HFFc6 (cell line): Measurements from ENCODE around the gene SGIP1. TPM values are rescaled to one million over a fixed set of nuclear protein-coding genes. Genes with fewer than 3 reads are reported as not detected.

Source experiments
- DNase-seq: peaks from one replicate; pipeline ENCODE4 v3.0.0-alpha.2; 2018
- H3K27ac Mint-ChIP-seq: 2 replicates; pipeline ENCODE4 v1.8.0; 2020; ENCODE audit warnings: mild to moderate bottlenecking, mixed read lengths
- H3K27me3 Mint-ChIP-seq: 2 replicates; pipeline ENCODE4 v1.8.0; 2021; ENCODE audit warnings: mild to moderate bottlenecking, moderate library complexity, mixed read lengths; ENCODE audit not compliant: insufficient read depth
- H3K36me3 Mint-ChIP-seq: 2 replicates; pipeline ENCODE4 v1.8.0; 2021; ENCODE audit warnings: low read depth, mixed read lengths
- H3K4me1 Mint-ChIP-seq: 2 replicates; pipeline ENCODE4 v1.8.0; 2020; ENCODE audit warnings: low read depth, mixed read lengths
- H3K4me3 Mint-ChIP-seq: 2 replicates; pipeline ENCODE4 v1.8.0; 2020; ENCODE audit warnings: mild to moderate bottlenecking, moderate library complexity, mixed read lengths
- H3K9me3 Mint-ChIP-seq: 2 replicates; pipeline ENCODE4 v1.8.0; 2020; ENCODE audit warnings: mild to moderate bottlenecking, mixed read lengths
- total RNA-seq, 6 experiments: library from RNA; stranded (reverse); fragmentation: NEBNext Ultra II Directional; extraction: Animal tissue kit (Norgen Biotek cat#: 25700); gene quantifications; 2 replicates in 1 of 6; 3 replicates in 5 of 6; pipeline ENCODE4 v1.2.3, GENCODE V29; 2021
- TF ChIP-seq, protein P1 (sequence below): fragments of 200-600 bp; sonication (generic); IDR thresholded peaks from 2 replicates; pipeline ENCODE4 v1.5.0; 2021; ENCODE audit warnings: antibody characterized with exemption, mild to moderate bottlenecking

SGIP1 gene
- total RNA-seq, 6 experiments from 2014 or later: 53.3 to 72.0 (median 57.9) TPM

DNA sequence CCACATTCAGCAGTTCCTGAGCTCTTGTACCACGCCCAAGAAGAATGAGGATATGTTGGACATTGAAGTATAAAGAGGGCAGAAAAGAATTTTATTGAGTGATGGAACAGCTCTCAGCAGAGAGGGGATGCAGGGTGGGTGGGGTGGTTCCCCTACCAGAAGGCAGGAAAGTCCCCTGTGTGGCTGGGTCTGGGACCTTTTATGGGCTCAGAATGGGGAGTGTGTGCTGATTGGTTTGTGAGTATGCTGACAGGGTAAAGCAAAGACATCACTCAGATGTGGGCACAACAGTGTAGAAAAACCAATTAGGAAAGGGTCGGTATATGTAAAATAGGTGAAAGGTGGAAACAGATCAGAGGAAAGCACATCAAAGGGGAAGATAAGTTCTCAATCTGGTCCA is 62.2 kb downstream of the SGIP1 start:
- TF ChIP-seq, protein P1, sequence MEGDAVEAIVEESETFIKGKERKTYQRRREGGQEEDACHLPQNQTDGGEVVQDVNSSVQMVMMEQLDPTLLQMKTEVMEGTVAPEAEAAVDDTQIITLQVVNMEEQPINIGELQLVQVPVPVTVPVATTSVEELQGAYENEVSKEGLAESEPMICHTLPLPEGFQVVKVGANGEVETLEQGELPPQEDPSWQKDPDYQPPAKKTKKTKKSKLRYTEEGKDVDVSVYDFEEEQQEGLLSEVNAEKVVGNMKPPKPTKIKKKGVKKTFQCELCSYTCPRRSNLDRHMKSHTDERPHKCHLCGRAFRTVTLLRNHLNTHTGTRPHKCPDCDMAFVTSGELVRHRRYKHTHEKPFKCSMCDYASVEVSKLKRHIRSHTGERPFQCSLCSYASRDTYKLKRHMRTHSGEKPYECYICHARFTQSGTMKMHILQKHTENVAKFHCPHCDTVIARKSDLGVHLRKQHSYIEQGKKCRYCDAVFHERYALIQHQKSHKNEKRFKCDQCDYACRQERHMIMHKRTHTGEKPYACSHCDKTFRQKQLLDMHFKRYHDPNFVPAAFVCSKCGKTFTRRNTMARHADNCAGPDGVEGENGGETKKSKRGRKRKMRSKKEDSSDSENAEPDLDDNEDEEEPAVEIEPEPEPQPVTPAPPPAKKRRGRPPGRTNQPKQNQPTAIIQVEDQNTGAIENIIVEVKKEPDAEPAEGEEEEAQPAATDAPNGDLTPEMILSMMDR: no peak
- no peak for DNase-seq
- peaks cover 9% of the 10 kb centered on the region; the same call in 1 of the 2 replicates for H3K9me3 Mint-ChIP-seq
- H3K27me3 Mint-ChIP-seq: no peaks in the 10 kb centered on the region; the same call in 1 of the 2 replicates
- H3K27ac Mint-ChIP-seq: no peak overlapping the region
- peaks cover 48% of the 10 kb centered on the region for H3K4me1 Mint-ChIP-seq
- peaks cover 68% of the 10 kb centered on the region for H3K36me3 Mint-ChIP-seq
- H3K4me3 Mint-ChIP-seq: no peak overlapping the region

DNA sequence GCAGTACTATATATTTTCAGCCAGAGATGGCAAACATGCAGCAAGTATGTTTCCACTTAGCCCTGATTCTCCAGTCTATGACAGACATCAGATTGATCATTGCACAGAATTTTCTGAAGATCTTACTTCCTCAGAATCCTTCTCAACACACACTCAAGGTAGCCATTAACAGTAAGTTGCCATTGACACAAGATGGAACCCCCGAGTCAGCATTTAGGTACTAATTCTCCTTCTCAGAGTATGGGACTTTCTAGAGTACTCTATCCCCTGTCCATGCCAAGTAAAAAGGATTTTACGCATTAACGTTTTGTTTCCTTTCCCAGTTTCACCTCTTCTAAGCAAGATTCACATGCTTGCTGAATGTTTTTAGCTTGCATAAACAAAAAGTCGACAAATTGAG is 63.5 kb downstream of the SGIP1 start:
- Mint-ChIP-seq H3K36me3 (peaks cover 65% of the 10 kb centered on the region), H3K4me3 (no peak overlapping the region), H3K4me1 (peaks cover 56% of the 10 kb centered on the region), H3K27ac (peak overlapping the region; percentile 86; the same call in 1 of the 2 replicates), H3K9me3 (peaks cover 9% of the 10 kb centered on the region; the same call in 1 of the 2 replicates), H3K27me3 (no peaks in the 10 kb centered on the region)
- TF ChIP-seq, protein P1: no peak
- no peak for DNase-seq

DNA sequence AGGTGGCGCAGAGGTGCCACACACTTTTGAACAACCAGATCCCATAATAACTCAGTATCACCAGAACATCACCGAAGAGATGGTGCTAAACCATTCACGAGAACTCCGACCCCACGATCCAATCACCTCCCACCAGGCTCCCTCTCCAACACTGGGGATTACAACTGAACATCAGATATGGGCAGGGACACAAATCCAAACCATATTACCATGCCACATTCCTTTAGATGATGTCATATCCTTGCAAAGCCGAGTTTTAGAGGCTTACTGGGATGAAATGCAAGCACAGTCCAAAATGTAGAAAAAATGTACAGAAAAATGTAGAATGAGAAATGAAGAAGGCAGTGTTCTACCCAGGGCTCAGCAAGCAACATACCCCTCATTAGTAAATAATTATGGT is 64.7 kb downstream of the SGIP1 start:
- no peaks in the 10 kb centered on the region for H3K27me3 Mint-ChIP-seq

DNA sequence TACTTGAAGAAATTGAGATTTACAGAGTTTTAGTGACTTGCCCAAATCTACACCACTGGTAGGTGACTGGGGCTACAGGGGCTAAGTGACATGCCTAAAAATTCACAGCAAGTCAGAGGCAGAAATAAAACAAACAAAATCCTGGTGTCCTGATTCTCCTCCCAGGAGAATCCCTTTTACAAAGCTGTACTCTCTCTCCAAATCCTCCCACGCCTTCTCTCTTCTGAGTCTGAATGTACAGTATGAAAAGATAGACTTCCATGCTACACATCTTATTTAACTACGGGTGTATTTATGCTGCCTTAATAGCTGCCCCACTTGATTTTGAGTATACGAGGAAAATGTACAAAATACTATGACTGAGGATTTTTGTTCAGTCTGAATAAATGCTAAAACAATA is 65.4 kb downstream of the SGIP1 start:
- Mint-ChIP-seq H3K4me3 (peak overlapping the region; percentile 29), H3K9me3 (peaks cover 9% of the 10 kb centered on the region; the same call in 1 of the 2 replicates), H3K4me1 (peaks cover 61% of the 10 kb centered on the region), H3K27me3 (no peaks in the 10 kb centered on the region), H3K36me3 (peaks cover 67% of the 10 kb centered on the region), H3K27ac (peak overlapping the region; percentile 86)
- DNase-seq: no peak
- TF ChIP-seq, protein P1: no peak

More for the DNA sequence above, 64.7 kb downstream of the SGIP1 start:
- Mint-ChIP-seq H3K9me3 (peaks cover 9% of the 10 kb centered on the region; the same call in 1 of the 2 replicates), H3K4me3 (peak overlapping the region; percentile 46), H3K4me1 (peaks cover 56% of the 10 kb centered on the region), H3K27ac (peak overlapping the region; percentile 86), H3K36me3 (peaks cover 63% of the 10 kb centered on the region)
- TF ChIP-seq, protein P1: no peak
- peak; percentile 73 for DNase-seq

DNA sequence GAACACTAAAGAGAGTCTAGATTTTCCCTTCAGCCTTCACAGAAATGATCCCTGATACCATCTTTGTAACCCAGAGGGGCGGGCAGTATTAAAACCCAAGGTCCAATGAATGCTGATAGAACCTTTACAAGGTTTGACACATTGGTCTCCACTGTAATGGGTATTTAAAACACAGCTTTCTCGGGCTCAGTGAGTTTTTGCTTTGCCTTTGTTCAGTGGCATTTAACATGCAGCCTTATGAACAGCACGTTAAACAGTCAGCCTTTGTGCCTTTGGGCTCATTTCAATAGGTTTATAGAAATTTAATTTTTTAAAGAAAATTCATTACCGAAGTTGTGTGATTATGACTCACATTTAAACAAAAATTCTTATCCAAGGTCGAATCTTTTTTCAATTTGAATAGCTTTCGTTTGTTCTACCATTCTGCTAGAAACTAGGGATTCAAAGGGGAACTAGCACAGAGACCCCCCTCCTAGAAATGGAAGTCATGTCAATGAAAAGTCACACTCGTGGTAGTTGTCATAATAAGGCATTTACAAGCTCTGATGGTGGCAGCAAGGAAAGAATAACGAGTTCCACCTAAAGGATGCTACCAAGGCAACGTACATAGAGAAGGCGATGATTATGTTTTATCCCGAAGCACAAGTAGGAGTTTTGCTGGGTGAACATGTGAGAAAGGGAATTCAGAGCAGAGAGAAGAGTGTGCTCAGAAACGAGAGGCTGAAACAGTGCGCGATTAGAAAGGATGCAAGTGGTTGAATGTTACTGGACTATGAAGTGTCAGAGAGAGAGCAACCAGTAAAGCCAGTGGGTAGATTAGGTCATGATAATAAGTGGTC is 66.2 kb downstream of the SGIP1 start:
- TF ChIP-seq, protein P1: no peak
- H3K4me1 Mint-ChIP-seq: peaks cover 64% of the 10 kb centered on the region
- H3K4me3 Mint-ChIP-seq: no peak overlapping the region
- DNase-seq: no peak
- H3K9me3 Mint-ChIP-seq: peaks cover 9% of the 10 kb centered on the region; the same call in 1 of the 2 replicates
- H3K27ac Mint-ChIP-seq: peak overlapping the region; percentile 86
- H3K36me3 Mint-ChIP-seq: peaks cover 67% of the 10 kb centered on the region
- no peaks in the 10 kb centered on the region for H3K27me3 Mint-ChIP-seq
